Stimulated activated CD4-positive, alpha-beta T cell treated with anti-CD3 and anti-CD28 coated beads, Interleukin-1b, Interleukin-23, amount 100 ng/mL, for 4 hours (primary cell): ENCODE measurements around the gene CLCN4.

Experiments
- DNase-seq, 2 donors: peaks; one replicate each; pipeline ENCODE4 v3.0.0-alpha.2; 2020; ENCODE audit warnings: low read depth in 2 of 2

CLCN4 gene

GRCh38 chrX:10166731-10167151 lies 10.0 kb downstream of the CLCN4 start:
- no peak for DNase-seq

- no peak for DNase-seq
Observed at GRCh38 chrX:10167573-10167972, 10.8 kb downstream of the CLCN4 start.

- no peak for DNase-seq
Observed at GRCh38 chrX:10168226-10168625, 11.5 kb downstream of the CLCN4 start.

GRCh38 chrX:10169175-10169574 lies 12.4 kb downstream of the CLCN4 start:
- DNase-seq, result no peak

- DNase-seq, result no peak
Observed at GRCh38 chrX:10171249-10171648, 14.5 kb downstream of the CLCN4 start.

- DNase-seq, result no peak
Observed at GRCh38 chrX:10172877-10173276, 16.1 kb downstream of the CLCN4 start.

- DNase-seq, result no peak
Observed at GRCh38 chrX:10173331-10173900, 16.6 kb downstream of the CLCN4 start.

- no peak for DNase-seq
Observed at GRCh38 chrX:10174051-10174450, 17.3 kb downstream of the CLCN4 start.

GRCh38 chrX:10174810-10175209 lies 18.0 kb downstream of the CLCN4 start:
- no peak for DNase-seq

GRCh38 chrX:10175319-10175871 lies 18.6 kb downstream of the CLCN4 start:
- no peak for DNase-seq

GRCh38 chrX:10176121-10177003 lies 19.6 kb downstream of the CLCN4 start:
- no peak for DNase-seq

GRCh38 chrX:10177004-10177396 lies 20.2 kb downstream of the CLCN4 start:
- DNase-seq, result no peak

- no peak for DNase-seq
Observed at GRCh38 chrX:10177601-10178000, 20.8 kb downstream of the CLCN4 start.

- no peak for DNase-seq
Observed at GRCh38 chrX:10178866-10179463, 22.2 kb downstream of the CLCN4 start.

- DNase-seq, result no peak
Observed at GRCh38 chrX:10183760-10184159, 27.0 kb downstream of the CLCN4 start.

GRCh38 chrX:10184411-10184810 lies 27.6 kb downstream of the CLCN4 start:
- no peak for DNase-seq

- DNase-seq, result no peak
Observed at GRCh38 chrX:10186355-10186754, 29.6 kb downstream of the CLCN4 start.

- no peak for DNase-seq
Observed at GRCh38 chrX:10187421-10187820, 30.6 kb downstream of the CLCN4 start.

GRCh38 chrX:10189317-10190268 lies 32.8 kb downstream of the CLCN4 start:
- peak; percentile 45 to 84 for DNase-seq

GRCh38 chrX:10190367-10190766 lies 33.6 kb downstream of the CLCN4 start:
- no peak for DNase-seq

- DNase-seq, result no peak
Observed at GRCh38 chrX:10193587-10193986, 36.8 kb downstream of the CLCN4 start.
